Right ventricle myocardium inferior (tissue), 1 donor: ENCODE results near the gene SYNGR3. TPM values are rescaled to one million over a fixed set of nuclear protein-coding genes. Genes with fewer than 3 reads are reported as not detected.

Source experiments
- total RNA-seq: library from RNA; stranded (reverse); fragmentation: NEBNext Ultra II Directional; extraction: Animal tissue kit (Norgen Biotek cat#: 25700); gene quantifications from one replicate; pipeline ENCODE4 v1.2.1, GENCODE V29; 2021
- donor health status: DM: no; HTN: yes; CAD: no; lungs with severe emphysema.

The SYNGR3 gene
- total RNA-seq, 1 donor from 2014 or later = 0.62 TPM

Other genes starting within 250 kb of the SYNGR3 start
- 33.9 TPM for gene NME3, start 218.4 kb upstream of the SYNGR3 start, total RNA-seq
- 8.2 TPM for gene EME2, start 217.2 kb upstream of the SYNGR3 start, total RNA-seq
- gene MRPS34, start 216.8 kb upstream of the SYNGR3 start, total RNA-seq = 80.8 TPM
- 36.1 TPM for gene SPSB3, start 207.4 kb upstream of the SYNGR3 start, total RNA-seq
- gene NUBP2, start 207.0 kb upstream of the SYNGR3 start, total RNA-seq = 37.9 TPM
- gene IGFALS, start 196.3 kb upstream of the SYNGR3 start, total RNA-seq = not detected
- 171 TPM for gene HAGH, start 163.1 kb upstream of the SYNGR3 start, total RNA-seq
- gene FAHD1, start 162.8 kb upstream of the SYNGR3 start, total RNA-seq = 28.3 TPM
- gene MEIOB, start 117.8 kb upstream of the SYNGR3 start, total RNA-seq = not detected
- not detected for gene HS3ST6, start 71.6 kb upstream of the SYNGR3 start, total RNA-seq
- gene MSRB1, start 46.8 kb upstream of the SYNGR3 start, total RNA-seq = 25.3 TPM
- 271 TPM for gene RPL3L, start 35.3 kb upstream of the SYNGR3 start, total RNA-seq
- 737 TPM for gene NDUFB10, start 30.4 kb upstream of the SYNGR3 start, total RNA-seq
- gene RPS2, start 25.1 kb upstream of the SYNGR3 start, total RNA-seq = 907 TPM
- not detected for gene RNF151, start 23.1 kb upstream of the SYNGR3 start, total RNA-seq
- gene TBL3, start 17.9 kb upstream of the SYNGR3 start, total RNA-seq = 24.9 TPM
- 0.22 TPM for gene NOXO1, start 8.5 kb upstream of the SYNGR3 start, total RNA-seq
- 25.8 TPM for gene GFER, start 5.8 kb upstream of the SYNGR3 start, total RNA-seq
- gene ZNF598, start 19.9 kb downstream of the SYNGR3 start, total RNA-seq = 18.5 TPM
- gene NPW, start 29.8 kb downstream of the SYNGR3 start, total RNA-seq = not detected
- 292 TPM for gene NHERF2, start 36.9 kb downstream of the SYNGR3 start, total RNA-seq
- gene NTHL1, start 57.9 kb downstream of the SYNGR3 start, total RNA-seq = 23.3 TPM
- 62.8 TPM for gene TSC2, start 58.0 kb downstream of the SYNGR3 start, total RNA-seq
- gene PKD1, start 145.9 kb downstream of the SYNGR3 start, total RNA-seq = 85.8 TPM
- 0.87 TPM for gene RAB26, start 158.7 kb downstream of the SYNGR3 start, total RNA-seq
- gene TRAF7, start 165.8 kb downstream of the SYNGR3 start, total RNA-seq = 27.3 TPM
- 5.8 TPM for gene CASKIN1, start 206.6 kb downstream of the SYNGR3 start, total RNA-seq
- 25.3 TPM for gene MLST8, start 215.5 kb downstream of the SYNGR3 start, total RNA-seq
- gene BRICD5, start 220.9 kb downstream of the SYNGR3 start, total RNA-seq = 13.2 TPM
- gene PGP, start 224.9 kb downstream of the SYNGR3 start, total RNA-seq = 35.1 TPM
- 14.1 TPM for gene E4F1, start 233.6 kb downstream of the SYNGR3 start, total RNA-seq
- gene DNASE1L2, start 246.5 kb downstream of the SYNGR3 start, total RNA-seq = 0.49 TPM